NCI-H748 (cell line): Measurements from ENCODE around the gene ECT2.
"Not testable (repeated sequence)": the region's sequence is repeated elsewhere in the genome, so short reads cannot be mapped to it uniquely, and the experiment has no call there.

Experiments used
- DNase-seq: peaks from one replicate; lab custom pipeline; 2025; ENCODE audit not compliant: unreplicated experiment; lab: John Stamatoyannopoulos, UW

The ECT2 gene

GRCh38 chr3:172739462-172739861 is 11.1 kb upstream of the ECT2 start:
- DNase-seq: no peak

DNA sequence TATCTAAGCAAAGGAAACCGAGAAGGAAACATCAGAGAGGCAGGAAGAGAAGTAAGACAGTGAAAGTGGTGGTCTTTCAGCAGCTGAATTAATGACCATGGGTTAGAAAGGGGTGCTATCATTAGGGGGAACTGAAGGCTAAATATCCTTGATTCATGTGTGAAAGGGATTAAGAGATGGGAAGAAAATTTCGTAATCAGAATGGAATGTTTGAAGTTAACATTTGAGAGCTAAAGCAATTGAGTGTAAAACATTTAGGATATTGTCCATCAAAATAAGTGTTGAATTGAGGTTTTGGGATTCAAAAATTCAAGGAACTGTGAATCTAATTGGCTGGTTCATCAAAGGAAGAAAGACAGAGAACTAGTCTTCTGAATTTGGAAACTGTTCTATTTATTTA is 4.1 kb upstream of the ECT2 start:
- DNase-seq: no peak

GRCh38 chr3:172749230-172749965 is 1.1 kb upstream of the ECT2 start:
- peak; percentile 94 for DNase-seq

GRCh38 chr3:172750069-172750367 is 508 bp upstream of the ECT2 start:
- no peak for DNase-seq

DNA sequence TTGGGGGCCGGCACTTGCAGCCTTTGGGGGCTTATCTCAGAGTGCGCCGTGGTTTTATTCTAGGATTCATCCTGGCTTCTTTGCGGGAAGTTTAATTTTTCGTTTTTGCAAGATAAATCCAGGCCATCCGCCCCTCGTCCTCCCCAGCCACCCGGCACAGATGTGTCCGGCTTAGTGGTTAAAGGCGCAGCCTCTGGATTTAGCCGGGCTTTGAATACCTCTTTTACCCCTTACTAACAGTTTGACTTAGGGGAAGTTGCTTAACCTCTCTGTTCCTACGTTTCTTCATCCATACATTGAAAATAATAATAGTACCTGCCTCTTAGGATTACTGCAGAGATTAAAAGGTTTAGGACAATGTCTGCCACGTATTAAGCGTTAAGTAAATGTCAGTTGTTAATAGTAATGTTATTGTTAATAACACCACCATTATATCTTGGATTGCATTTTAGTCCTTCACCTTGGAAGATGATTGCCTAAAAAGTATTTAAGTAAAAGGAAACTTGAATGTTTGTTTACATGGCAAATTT is 714 bp downstream of the ECT2 start:
- peak; percentile 52 for DNase-seq

DNA sequence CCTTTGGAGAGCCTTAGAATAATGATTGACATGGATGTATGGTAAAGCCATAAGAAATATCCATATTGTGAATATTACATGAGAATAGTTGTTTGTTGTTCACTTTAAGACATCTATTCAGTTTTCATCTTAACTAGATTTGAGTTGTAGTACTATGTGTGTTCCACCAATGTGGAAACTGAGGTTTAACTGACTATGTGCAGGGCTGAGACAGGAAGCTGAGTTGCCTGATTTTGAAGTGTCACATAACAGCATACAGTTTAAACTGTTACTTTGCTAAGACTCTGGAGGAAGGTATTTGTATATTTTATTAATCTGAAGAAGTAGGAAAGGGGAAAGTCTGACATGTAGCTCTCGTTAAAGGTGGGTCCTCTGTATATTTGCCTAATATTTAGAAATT is 2.1 kb downstream of the ECT2 start:
- no peak for DNase-seq

DNA sequence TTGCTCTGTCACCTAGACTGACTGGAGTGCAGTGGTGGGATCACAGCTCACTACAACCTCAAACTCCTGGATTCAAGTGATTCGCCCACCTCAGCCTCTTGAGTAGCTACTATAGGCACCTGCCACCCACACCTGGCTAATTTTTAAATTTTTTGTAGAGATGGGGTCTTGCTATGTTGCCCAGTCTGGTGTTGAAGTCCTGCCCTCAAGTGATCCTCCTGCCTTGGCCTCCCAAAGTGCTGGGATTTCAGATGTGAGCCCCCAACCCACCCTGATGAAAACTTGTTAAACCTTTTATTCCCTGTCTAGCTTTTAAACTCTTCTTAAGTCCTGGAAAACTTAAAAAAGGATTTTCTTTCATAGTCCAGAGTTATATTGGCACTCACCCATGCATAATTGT is 2.6 kb downstream of the ECT2 start:
- DNase-seq: no peak

DNA sequence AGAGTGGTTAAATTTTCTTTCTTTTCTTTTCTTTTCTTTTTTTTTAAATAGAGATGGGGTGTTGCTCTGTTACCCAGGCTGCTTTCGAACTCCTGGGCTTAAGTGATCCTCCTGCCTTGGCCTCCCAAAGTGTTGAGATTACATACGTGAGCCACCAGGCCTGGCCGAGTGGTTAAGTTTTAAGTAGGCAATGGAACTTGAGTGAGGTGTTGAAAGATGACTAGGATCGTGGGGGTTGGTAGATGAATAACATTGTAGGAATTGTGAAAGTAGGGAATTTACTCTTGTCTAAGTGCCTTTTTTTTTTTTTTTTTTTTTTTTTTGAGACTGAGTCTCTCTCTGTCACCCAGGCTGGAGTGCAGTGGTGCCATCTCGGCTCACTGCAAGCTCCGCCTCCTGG is 9.9 kb downstream of the ECT2 start:
- not testable (repeated sequence) for DNase-seq

- no peak for DNase-seq
Observed at GRCh38 chr3:172766241-172766640, 15.7 kb downstream of the ECT2 start.

- DNase-seq: no peak
Observed at GRCh38 chr3:172766718-172767405, 16.3 kb downstream of the ECT2 start.

DNA sequence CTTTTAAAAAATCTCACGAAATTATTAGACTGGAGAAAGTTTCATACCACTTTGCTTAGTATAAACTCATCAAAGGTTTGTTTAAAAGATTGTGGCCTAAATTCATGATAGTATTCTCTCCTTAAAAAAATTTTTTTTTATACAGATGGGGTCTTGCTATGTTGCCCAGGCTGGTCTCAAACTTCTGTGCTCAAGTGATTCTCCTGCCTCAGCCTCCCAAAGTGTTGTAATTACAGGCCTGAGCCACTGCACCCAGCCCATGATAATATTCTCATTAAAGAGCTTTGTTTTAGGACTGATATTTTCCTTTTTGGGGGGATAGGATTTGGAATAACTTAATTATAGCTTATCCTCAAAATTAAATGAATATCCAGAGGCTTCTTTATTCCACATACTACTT is 19.9 kb downstream of the ECT2 start:
- DNase-seq: no peak

- no peak for DNase-seq
Observed at GRCh38 chr3:172771672-172772071, 21.1 kb downstream of the ECT2 start.

GRCh38 chr3:172776049-172776717 is 25.7 kb downstream of the ECT2 start:
- DNase-seq: no peak

DNA sequence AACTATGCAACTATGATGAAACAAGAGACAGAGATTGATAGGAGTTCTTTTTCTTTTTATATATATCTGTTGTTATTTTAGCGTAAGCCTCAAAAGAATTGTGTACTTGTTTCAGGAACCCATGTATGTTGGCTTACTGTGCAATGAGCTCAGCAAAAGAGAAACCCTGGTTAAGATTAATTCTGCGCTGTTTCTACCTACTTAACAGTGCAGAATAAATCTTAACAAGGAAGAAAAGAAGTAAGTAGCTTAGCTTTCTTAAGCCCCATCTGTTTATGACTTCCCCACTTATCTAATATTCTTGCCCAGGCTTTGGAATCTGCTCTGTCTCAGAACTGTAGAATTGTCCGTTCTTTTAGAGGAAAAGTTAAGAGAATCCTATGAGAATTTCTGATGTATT is 27.4 kb downstream of the ECT2 start:
- DNase-seq: no peak

DNA sequence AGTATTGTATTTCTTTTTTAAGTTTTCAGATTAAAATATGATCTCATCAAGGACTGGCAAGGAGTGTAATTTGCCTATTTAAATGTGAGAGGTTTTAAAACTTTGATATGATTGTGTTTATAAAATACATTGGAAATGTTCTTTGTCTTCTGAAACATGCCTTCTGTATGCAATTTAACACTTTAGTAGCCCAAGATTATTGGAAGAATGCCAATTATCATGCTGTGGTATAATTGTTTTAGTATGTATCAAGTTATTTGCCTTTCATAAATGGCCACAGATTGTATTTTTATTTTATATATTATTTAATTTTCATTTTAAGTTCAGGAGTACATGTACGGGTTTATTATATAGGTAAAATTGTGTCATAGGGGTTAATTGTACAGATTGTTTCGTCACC is 31.7 kb downstream of the ECT2 start:
- peak; percentile 6 for DNase-seq

- no peak for DNase-seq
Observed at GRCh38 chr3:172786036-172786435, 35.5 kb downstream of the ECT2 start.

- no peak for DNase-seq
Observed at GRCh38 chr3:172787019-172787418, 36.5 kb downstream of the ECT2 start.

- DNase-seq: no peak
Observed at GRCh38 chr3:172787746-172788145, 37.2 kb downstream of the ECT2 start.

GRCh38 chr3:172799246-172799645 is 48.7 kb downstream of the ECT2 start:
- no peak for DNase-seq

- DNase-seq: no peak
Observed at GRCh38 chr3:172800156-172800555, 49.6 kb downstream of the ECT2 start.

- no peak for DNase-seq
Observed at GRCh38 chr3:172803489-172803888, 53.0 kb downstream of the ECT2 start.

DNA sequence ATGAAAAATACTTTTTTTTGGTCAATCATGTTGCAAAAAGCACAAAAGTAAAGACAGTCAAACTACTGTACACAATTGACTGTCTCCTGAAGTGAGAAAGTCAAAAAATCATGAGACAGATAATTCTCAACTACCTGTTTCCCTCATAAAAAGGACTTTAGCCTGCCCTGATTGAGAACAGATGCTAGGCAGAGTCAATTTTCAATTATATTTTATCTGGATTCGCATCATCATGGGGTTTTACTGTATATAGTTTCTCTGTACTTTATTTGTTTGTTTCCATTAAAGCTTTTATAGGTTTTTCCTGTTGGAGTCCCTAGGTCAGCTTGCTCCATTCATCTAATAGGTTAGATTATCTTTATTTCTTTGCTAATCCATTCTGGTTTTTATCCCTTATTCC is 53.8 kb downstream of the ECT2 start:
- no peak for DNase-seq
